Endometrial microvascular endothelial cells (primary cell): ENCODE data around the gene HPSE2. TPM values are rescaled to one million over a fixed set of nuclear protein-coding genes. Genes with fewer than 3 reads are reported as not detected.
"Not testable (repeated sequence)": the region's sequence is repeated elsewhere in the genome, so short reads cannot be mapped to it uniquely, and the experiment has no call there.

Source experiments
- in situ Hi-C: cut with HindIII; loops from 2 replicates; pipeline ENCODE4 v1.10.0; 2017; ENCODE audit warnings: low sequenced_read_pairs, low pct_unique_long_range_greater_than_20kb; ENCODE audit errors: inconsistent ontology term
- total RNA-seq: library from RNA; depleted of rRNA; stranded (reverse); fragments of >200 nt; gene quantifications from one replicate; pipeline ENCODE4 v1.2.3, GENCODE V29; 2015; ENCODE audit errors: inconsistent ontology term

HPSE2 gene
- total RNA-seq, 1 donor from 2014 or later, result not detected

DNA sequence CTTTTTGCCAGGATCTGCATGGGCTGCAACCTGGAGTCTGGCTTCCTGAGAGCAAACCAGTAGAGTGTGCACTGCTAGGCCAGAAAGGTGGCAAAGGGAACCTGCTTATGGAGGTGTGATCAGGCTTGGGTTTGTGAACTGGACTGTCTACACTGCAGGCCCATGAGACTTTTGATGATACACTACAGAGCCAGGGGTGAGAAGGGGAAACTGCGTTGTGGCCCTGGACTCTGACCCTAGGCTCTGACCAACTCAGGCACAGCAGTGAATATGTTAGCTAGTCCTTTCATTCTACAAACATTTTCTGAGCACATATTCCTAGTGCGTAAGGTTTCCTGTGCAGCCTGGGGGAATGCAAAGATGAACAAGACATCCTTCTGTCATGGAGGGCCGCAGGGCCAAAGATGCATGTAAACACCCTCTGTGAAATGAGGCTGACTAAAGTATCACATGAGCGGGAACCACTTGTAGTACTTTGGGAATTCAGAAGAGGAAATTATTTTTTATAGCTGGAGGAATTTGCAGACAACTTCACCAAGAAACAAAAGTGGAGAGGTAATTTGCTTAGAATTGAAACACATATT, 725.1 kb downstream of the HPSE2 start:
- in situ Hi-C loops, result no loop called here

DNA sequence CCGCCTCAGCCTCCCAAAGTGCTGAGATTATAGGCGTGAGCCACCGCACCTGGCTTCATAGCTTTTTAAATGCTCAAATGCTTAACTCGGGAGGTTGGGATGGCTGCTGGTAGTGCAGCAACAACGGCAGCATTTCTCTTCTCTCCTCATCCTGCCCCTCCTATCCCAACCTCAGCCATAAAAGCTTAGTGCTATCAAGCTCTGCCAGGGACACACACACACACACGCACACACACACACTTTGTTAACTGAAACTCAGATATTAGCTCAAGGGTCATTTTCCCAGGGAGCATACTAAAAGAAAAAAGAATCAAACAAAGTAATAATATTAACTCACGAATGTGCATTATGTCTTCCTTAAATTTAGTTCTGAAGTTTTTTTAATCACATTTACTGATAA, 725.9 kb downstream of the HPSE2 start:
- in situ Hi-C loops, result no loop called here

DNA sequence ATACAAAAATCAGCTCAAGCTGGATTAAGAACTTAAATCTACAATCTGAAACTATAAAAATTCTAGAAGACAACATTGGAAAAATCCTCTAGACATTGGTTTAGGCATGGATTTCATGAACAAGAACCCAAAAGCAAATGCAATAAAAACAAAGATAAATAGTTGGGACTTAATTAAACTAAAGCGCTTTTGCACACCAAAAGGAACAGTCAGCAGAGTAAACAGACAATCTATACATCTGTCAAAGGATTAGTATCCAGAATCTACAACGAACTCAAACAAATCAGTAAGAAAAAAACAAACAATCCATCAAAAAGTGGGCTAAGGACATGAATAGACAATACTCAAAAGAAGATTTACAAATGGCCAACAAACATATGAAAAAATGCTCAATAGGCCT, 733.1 kb downstream of the HPSE2 start:
- in situ Hi-C loops, result not testable (repeated sequence)

DNA sequence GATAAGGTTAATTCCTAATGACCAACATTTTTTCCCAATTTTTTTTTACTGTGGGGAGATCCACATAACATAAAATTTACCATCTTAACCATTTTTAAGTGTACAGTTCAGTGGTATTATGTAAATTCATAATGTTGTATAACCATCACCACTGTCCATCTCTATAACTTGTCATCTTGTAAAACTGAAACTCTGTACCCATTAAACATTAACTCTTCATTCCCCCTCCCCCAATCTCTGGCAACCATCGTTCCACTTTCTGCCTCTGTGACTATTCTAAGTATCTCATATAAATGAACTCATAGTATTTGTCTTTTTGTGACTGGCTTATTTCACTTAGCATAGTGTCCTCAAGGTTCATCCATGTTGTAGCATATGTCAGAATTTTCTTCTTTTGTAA, 742.9 kb downstream of the HPSE2 start:
- in situ Hi-C loops, result no loop called here

DNA sequence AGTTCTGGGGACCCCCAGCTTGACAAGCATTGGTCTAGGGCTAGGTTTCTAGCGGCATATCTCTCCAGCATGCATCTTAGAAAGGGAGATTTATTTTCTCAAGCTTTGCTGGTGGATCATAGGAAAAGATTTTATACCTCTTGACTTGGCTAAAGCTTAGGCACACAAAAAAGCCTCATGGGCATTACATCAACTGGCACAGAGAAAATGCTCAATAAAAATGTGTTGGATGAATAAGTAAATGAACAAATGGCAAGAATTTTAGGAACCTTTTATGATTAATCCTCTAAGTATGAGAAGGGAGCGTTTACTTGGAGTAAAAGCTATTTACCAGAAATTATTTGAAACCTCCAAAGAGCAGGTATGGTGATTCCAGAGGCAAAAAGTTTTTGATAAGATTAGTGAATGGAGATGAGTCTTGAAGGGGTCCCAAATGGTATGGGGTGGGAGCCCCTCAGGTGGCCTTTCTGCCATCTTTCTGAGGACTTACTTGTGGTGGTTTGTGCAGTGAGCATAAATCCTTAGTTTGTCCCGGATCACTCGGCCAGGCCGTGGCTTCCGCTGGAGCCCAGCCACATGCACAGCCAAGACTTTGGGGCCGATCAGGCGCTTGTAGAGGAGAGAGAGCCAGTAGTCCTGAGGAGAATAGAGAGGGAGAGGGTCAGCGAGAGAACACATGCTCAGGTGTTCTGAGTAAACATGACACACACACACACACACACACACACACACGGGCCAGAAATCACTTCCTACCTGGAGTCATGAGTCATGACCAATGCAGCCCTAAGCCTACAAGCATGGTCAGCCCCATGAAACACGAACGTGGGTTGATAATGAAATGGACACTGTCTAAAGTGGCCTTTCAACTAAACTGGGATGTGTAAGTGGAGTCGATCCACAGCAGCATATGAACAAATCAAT, 745.8 kb downstream of the HPSE2 start:
- in situ Hi-C loops, result no loop called here

DNA sequence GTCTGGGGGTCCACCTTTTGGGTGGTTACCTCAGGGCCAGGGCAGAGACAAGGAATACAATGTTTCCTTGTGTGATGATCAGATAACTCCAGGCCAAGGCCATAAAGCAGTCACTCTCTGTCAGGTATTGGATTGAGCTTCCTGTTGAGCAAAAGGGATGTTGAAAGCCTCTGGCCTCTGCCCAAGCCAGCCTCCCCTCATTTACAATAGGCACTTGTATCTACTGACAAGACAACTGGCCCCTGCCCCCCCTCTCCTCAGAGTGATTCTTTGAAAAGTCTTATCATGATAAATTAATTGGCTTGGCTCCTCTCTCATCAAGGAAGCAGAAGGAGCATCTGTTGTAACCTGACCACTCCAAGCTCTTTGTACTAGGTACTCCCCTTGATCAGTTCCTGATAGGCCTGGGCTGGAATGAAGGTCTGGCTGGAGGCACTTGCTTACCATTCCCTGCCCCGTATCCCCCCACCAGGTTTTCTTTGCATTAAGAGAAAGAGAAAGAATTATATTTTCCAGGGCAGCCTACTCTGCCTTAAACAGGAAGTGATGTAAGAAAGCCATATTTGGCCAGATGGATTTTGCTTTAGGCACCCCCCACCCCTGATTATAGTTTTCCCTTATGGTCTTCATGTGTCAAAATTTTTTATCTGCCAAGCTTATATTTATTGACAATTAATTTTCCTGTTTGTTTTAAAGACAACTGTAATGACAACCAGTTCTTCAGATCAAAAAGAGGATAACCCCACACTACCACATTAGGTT, 746.8 kb downstream of the HPSE2 start:
- in situ Hi-C loops, result no loop called here

DNA sequence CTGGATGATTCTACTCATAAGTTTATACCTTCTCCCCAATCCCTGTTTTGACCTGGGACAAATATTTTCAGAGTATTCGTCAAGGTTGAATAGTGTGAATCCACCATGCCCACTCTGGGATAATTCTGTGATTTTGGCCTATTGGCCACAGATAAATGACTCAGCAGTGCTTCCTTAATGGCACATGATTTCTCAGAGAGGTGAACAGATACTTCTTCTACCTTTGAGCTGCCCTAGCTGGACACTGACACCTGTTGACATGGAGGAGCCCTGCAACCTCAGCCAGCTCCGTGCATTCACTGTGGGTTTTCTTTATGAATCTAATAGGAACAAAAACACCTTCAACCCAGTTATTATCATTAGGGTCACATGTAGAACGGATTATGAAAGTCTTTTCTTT, 748.0 kb downstream of the HPSE2 start:
- in situ Hi-C loops, result no loop called here

DNA sequence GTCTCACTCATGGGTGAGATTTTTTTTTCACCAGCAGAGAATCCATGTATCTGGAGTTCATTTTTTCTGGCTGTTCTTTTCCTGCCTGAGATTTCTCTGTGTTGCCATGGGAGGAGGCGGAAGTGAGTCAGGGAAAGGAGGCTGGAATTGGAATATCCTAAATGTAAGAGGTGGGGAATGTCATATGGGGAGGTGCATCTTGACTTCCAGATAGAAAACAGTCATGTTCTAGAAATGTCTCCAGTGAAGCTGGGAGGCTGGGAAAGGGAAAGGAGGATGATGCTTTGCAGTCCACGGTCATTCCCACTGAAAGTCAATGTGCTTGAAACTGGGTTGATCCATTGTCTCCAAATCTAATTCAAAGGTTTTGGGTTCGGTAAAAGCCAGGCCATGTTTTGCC, 749.2 kb downstream of the HPSE2 start:
- in situ Hi-C loops, result no loop called here

DNA sequence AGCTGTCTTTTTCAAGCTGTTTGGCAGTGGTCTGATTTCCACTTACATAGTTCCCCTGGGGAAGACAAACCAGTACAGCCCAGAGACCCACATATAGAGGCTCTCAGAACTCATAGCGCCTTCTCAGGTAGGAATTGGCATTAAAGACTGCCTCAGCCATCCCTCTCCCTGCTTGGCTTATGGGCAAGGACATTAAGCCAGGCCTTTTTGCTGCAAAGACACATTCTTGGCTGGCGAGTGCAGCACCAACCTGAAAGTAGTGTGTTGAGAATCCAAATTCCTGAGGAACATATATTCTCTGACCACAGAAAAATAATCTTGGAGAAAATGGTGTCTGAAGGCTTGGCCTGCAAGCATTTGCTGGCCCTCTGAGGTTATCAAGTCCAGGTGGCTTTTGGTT, 749.7 kb downstream of the HPSE2 start:
- in situ Hi-C loops, result no loop called here

DNA sequence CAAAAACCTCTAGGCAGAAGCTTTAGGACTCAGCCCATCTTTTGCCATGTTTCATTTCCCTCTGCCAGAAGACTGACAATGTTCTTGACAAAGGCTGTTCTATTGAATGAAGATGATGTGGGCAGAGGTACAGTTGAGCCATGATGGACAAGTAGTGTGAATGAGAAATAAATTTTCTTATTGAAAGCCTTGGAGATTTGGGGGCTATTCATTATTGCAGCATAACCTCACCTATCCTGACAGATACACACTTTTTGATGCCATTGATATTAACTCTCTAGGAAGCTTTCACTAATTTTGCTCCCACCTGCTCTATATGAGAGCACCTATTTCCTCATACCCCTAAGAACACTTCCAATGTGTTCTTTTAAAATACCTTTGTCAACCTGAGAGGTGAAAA, 752.0 kb downstream of the HPSE2 start:
- in situ Hi-C loops, result no loop called here

DNA sequence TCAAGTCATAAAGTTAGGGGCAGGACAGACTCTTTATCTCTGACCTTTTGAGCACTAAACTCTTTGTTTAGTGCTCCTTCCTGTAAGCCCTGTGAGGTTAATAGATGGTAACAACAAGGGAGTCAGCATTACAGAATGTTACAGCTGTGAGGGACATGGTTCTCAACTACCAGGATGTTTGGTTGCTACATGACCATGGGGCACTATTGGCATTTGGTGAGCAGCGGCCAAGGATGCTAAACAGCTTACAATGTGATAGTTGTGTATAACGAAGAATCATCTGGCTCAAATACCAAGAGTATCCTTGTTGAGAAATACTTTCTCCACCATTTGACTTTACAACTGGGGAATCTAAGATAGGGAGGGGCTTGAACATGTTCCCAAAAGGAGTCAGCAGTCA, 753.6 kb downstream of the HPSE2 start:
- in situ Hi-C loops, result no loop called here

DNA sequence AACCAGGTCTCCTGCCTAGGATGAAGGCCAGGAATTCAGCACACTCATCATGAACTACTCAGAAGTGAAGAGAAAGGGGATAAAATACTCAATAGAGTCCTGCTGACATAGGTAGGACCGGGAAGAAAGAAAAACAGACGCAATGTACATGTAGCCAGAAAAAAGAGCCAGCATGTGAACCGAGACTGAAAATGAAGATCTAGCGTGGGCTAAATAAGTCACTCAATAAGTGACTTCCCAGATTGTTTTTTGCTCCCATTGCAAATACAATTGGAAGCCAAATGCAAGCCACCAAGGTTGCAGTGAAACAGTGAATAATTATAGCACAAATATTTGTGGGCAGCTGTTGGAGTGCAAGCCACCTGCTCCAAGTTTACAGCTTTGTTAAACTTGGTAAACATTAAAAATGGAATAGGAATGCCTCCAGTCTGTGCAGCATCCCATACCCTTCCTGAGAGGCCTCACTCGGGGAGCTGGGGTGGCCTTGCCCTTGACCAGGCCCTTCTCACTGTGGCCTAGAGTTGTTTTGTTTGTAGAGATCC, 754.2 kb downstream of the HPSE2 start:
- in situ Hi-C loops, result no loop called here

DNA sequence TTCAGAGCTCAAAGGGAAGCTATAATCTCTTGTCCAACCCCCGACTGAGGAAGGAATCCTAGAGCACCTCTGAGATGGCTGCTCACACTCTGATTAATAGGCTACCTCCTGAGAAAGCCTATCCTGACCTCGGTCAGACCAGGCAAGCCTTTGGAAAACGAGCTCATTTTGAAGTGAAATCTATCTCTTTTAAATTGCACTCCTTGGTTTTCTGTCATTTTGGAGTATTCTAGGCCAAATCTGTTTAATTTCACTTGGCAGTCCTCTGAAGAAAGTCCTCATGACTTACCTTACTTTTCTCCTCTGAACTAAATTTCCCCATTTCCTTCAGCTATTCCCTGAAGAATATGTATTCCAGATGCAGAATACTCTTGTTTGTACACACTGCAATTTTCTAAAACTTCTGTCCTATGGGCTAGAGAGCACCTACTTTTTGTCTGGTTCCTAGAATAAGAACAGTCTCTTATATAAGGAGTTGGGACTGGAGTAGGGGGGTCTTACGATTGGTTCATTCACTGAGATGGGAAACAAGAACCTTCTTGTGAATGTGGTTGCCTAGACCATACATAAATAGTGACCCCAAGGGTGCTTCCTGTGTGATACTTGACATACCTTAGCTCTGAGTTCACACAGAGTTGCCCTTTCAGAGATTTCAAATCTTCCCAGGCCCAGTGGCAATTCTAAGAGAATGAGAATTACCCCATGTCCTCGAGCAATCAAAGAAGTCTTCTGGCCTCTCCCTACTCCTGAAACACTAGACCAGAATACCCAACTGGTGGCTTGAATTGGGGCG, 757.0 kb downstream of the HPSE2 start:
- in situ Hi-C loops, result no loop called here

DNA sequence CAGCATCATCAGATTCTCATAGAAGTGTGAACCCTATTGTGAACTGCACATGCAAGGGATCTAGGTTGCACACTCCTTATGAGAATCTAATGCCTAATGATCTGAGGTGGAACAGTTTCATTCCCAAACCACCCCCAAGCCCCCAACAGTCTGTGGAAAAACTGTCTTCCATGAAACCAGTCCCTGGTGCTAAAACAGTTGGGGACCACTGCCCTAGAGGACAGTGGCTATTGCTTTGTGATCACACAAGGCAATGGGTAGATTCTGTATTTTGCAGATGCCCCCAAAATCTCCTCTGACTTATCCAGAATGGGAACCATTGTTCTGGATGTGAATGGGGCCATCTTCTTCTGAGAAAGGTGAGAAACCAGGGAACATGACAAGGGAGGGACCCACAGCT, 757.8 kb downstream of the HPSE2 start:
- in situ Hi-C loops, result no loop called here

DNA sequence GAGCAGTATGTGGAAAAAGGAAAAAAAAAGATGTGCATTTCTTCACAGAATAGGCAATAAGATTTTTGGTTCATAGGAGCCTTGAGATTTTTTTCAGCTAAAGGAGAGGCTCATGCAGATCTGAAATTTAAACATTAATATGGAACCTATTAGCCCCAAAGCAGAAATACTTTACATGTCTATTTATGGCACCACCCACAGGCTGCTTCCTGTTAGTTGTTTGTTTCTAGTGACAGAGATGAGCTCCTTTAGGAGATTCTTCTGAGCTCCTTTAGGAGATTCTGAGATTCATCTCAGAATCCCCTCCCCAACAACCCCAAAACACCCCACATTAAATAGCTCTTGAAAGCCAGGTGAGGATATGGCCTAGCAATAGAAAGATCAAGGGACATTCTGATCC, 761.0 kb downstream of the HPSE2 start:
- in situ Hi-C loops, result loop anchor here (25.0 kb wide), 1 partner anchor 763 kb away; the partner anchor contains the start of gene HPSE2

DNA sequence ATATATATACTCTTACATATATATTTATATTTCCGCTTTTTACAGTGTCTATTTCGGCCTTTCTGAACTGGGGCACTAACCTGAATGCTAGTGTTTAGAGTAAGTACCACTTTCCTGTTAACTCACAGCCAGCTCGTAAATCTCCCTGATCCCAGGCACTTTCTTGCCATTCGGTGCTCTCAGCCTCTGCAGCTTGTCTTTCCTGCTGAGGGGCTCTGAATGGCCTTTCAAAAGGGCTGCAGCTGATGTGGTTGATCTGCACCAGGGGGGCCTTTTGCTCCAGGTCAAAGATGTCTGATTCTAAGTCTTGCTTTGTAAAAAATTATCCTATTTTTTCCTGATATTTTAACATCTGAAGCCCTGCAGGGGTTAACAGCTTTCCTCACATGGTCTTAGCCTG, 763.5 kb downstream of the HPSE2 start:
- in situ Hi-C loops, result loop anchor here (25.0 kb wide), 1 partner anchor 765 kb away; the partner anchor contains the start of gene HPSE2

DNA sequence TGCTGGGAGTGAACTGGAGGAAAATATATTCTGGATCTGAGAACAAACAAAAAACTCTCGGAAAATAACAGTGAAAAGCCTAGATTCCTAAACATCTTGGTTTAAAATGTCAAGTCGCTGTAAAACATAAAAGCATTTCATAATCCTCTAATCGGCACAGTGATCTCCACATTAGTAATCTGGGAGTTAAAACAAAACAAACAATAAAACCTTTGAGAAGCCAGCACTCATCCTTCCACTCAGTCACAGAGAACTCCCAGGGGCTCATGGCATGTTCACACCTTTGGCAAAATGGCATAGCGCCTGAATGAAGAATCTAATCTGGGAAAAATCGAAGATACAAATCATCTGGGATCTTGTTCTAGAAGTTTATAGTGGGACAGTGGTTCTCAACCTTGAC, 764.8 kb downstream of the HPSE2 start:
- in situ Hi-C loops, result loop anchor here (25.0 kb wide), 1 partner anchor 766 kb away; the partner anchor contains the start of gene HPSE2
